ENCODE data around the gene ASTL.
"Not testable (repeated sequence)": the region's sequence is repeated elsewhere in the genome, so short reads cannot be mapped to it uniquely, and the experiment has no call there.

DNA sequence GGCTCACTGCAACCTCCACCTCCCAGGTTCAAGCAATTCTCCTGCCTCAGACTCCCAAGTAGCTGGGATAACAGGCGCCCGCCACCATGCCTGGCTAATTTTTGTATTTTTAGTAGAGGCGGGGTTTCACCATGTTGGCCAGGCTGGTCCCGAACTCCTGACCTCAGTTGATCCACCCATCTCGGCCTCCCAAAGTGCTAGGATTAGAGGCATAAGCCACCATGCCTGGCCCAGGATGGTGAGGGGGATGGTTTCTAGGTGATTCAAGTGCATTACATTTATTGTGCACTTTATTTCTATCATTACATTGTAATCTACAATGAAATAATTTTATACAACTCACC lies 3.3 kb upstream of the ASTL start:
- TF ChIP-seq POLR2A (IDR thresholded peaks at IDR 0.05) = not testable (repeated sequence)
- TF ChIP-seq, protein P1, sequence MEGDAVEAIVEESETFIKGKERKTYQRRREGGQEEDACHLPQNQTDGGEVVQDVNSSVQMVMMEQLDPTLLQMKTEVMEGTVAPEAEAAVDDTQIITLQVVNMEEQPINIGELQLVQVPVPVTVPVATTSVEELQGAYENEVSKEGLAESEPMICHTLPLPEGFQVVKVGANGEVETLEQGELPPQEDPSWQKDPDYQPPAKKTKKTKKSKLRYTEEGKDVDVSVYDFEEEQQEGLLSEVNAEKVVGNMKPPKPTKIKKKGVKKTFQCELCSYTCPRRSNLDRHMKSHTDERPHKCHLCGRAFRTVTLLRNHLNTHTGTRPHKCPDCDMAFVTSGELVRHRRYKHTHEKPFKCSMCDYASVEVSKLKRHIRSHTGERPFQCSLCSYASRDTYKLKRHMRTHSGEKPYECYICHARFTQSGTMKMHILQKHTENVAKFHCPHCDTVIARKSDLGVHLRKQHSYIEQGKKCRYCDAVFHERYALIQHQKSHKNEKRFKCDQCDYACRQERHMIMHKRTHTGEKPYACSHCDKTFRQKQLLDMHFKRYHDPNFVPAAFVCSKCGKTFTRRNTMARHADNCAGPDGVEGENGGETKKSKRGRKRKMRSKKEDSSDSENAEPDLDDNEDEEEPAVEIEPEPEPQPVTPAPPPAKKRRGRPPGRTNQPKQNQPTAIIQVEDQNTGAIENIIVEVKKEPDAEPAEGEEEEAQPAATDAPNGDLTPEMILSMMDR (IDR thresholded peaks at IDR 0.05) = not testable (repeated sequence)
